ENCODE data around the gene LAMA3.

DNA sequence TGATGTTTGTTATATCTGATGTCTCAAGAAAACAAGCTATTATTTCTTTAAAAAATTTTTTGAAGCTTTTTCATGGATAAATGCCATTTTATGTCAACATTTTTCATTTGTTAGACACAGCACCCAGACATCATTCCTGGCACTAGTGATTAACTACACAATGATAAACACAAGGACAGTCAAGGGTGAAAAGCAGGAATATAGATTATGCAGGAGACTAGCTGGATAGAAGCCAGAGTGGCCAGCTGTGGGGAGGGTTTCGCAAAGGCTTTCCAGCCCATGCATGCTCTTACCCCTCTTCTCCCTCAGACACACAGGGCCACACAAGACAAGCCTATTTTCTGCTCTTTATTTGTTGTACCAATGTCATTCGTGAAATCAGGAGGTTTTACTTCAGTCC is 198.2 kb downstream of the LAMA3 start:
- TF ChIP-seq CTCF (IDR thresholded peaks at IDR 0.05) (no peak), POLR2A (IDR thresholded peaks at IDR 0.05) (no peak)
